Panc1 (cell line): ENCODE data around the gene GPR158. TPM values are rescaled to one million over a fixed set of nuclear protein-coding genes. Genes with fewer than 3 reads are reported as not detected.

Experiments
- ATAC-seq: fragments of 200-7000 bp; cut with Tn5 transposase; 2 replicates; pipeline ENCODE4 v1.9.1; 2020; ENCODE audit warnings: mild to moderate bottlenecking, moderate library complexity
- BruUV-seq: library from RNA; stranded (reverse); fragments of 400-500 nt; replicated peaks from 2 replicates; lab custom pipeline; 2021; lab: Mats Ljungman, UMichigan
- CTCF ChIA-PET: fragments of 300-600 bp; sonication (Branson Sonifier 250); formaldehyde crosslinking; loops from one replicate; lab custom pipeline; 2022; ENCODE audit warnings: antibody characterized with exemption; lab: Charles Lee
- POLR2A ChIA-PET: fragments of 300-600 bp; sonication (Branson Sonifier 250); formaldehyde crosslinking; loops from one replicate; lab custom pipeline; 2022; ENCODE audit warnings: antibody characterized with exemption; lab: Charles Lee
- DNase-seq: peaks from one replicate; pipeline ENCODE4 v3.0.0-alpha.2; 2010; ENCODE audit warnings: low read depth, low spot score
- H3K27ac ChIP-seq: 2 replicates; pipeline ENCODE4 v1.5.1; 2011; ENCODE audit warnings: mild to moderate bottlenecking, low read length, inconsistent platforms
- H3K27me3 ChIP-seq: fragments of 200-500 bp; sonication (Bioruptor generic); 2 replicates; pipeline ENCODE4 v1.6.0; 2014; ENCODE audit warnings: low read length, inconsistent platforms; ENCODE audit not compliant: control insufficient read depth, insufficient read depth
- H3K36me3 ChIP-seq: fragments of 200-500 bp; sonication (Bioruptor generic); 2 replicates; pipeline ENCODE4 v1.5.1; 2014; ENCODE audit warnings: inconsistent platforms, mild to moderate bottlenecking, low read length, moderate library complexity; ENCODE audit not compliant: control insufficient read depth, insufficient read depth
- H3K4me1 ChIP-seq: 2 replicates; pipeline ENCODE4 v1.5.1; 2011; ENCODE audit warnings: inconsistent platforms, mild to moderate bottlenecking, low read length, moderate library complexity; ENCODE audit not compliant: control insufficient read depth, insufficient read depth
- H3K4me3 ChIP-seq, 2 experiments: 2 replicates each; pipeline ENCODE4 v1.5.1; 2011 to 2012; ENCODE audit warnings: low read depth in 2 of 2, low read length in 2 of 2, mild to moderate bottlenecking in 2 of 2, inconsistent platforms in 1 of 2, moderate library complexity in 1 of 2
- H3K9me3 ChIP-seq: fragments of 200-500 bp; sonication (Bioruptor generic); 2 replicates; pipeline ENCODE4 v1.5.1; 2014; ENCODE audit warnings: low read depth, mild to moderate bottlenecking, inconsistent platforms, low read length, moderate library complexity; ENCODE audit not compliant: control insufficient read depth, insufficient read depth
- CTCF ChIP-seq: fragments of 450-650 bp; IDR thresholded peaks from 2 replicates; pipeline ENCODE4 v1.5.1; 2017; ENCODE audit warnings: mild to moderate bottlenecking
- POLR2AphosphoS5 ChIP-seq: IDR thresholded peaks from 2 replicates; pipeline ENCODE4 v1.6.1; 2012; ENCODE audit warnings: mild to moderate bottlenecking, low read depth, low read length, moderate library complexity
- REST ChIP-seq, 2 experiments: IDR thresholded peaks; 2 replicates each; pipeline ENCODE4 v1.6.1; 2011 to 2012; ENCODE audit warnings: low read depth in 2 of 2, control low read depth in 1 of 2, low read length in 1 of 2, mild to moderate bottlenecking in 1 of 2, moderate library complexity in 1 of 2; ENCODE audit not compliant: insufficient read depth in 1 of 2
- SIN3A ChIP-seq: IDR thresholded peaks from 2 replicates; pipeline ENCODE4 v1.6.1; 2012; ENCODE audit warnings: low read depth, mild to moderate bottlenecking, low read length, moderate library complexity, borderline replicate concordance; ENCODE audit not compliant: insufficient read depth
- TCF7L2 ChIP-seq: IDR thresholded peaks from 2 replicates; pipeline ENCODE4 v1.6.1; 2011; ENCODE audit warnings: mild to moderate bottlenecking, low read depth, low read length, inconsistent platforms
- in situ Hi-C: cut with HindIII; loops from 2 replicates; pipeline ENCODE4 v1.10.0; 2016; ENCODE audit warnings: low sequenced_read_pairs, low pct_unique_long_range_greater_than_20kb
- intact Hi-C: fragments of 100-400 bp; cut with micrococcal nuclease; formaldehyde crosslinking; loops from one replicate; pipeline ENCODE4 v1.10.0; 2022; ENCODE audit not compliant: unreplicated experiment
- total RNA-seq: library from RNA; stranded (reverse); gene quantifications from one replicate; pipeline ENCODE4 v1.2.1, GENCODE V29; 2021; ENCODE audit not compliant: unreplicated experiment

Gene GPR158
- total RNA-seq, 1 experiment from 2014 or later: 0.64 TPM

DNA sequence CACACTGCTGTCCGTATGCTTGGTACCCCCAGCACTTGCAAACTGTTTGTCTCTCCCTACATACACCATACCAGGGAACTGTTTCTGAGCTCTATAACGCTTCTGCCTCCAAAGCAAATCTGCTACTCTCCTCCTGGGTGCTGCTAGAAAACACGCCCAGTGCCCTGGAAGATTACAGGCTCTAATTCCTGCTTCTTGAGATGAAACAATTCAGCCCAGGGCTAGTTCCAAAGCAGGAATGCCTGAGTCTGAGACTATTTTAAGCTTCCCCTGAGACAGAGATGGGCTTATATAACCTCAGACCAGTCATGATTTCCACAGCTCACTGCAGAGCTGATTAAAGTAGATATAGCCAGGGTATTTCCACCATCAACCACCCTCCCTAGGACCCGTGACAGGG lies 327.1 kb downstream of the GPR158 start:
- intact Hi-C loops (no loop called here), in situ Hi-C loops (no loop called here)
- no TSS peak for BruUV-seq
- Histone ChIP-seq H3K4me1 (no peaks in the 10 kb centered on the region), H3K4me3 (no peak overlapping the region), H3K9me3 (no peaks in the 10 kb centered on the region), H3K36me3 (no peaks in the 10 kb centered on the region), H3K27me3 (no peaks in the 10 kb centered on the region), H3K27ac (no peak overlapping the region)
- CTCF ChIA-PET: no interaction called here
- no peak for TF ChIP-seq CTCF
- no peak for TF ChIP-seq REST (IDR thresholded peaks at IDR 0.05; ENCODE audit: insufficient read depth in 1 of 2, low read depth in 2 of 2, low read length in 1 of 2)
- no peak for TF ChIP-seq POLR2AphosphoS5
- ATAC-seq (no peak), DNase-seq (no peak)
- POLR2A ChIA-PET: no interaction called here

GRCh38 chr10:25502453-25502852 lies 327.7 kb downstream of the GPR158 start:
- ATAC-seq: no peak
- in situ Hi-C loops (no loop called here), intact Hi-C loops (no loop called here)
- Histone ChIP-seq H3K27me3 (no peaks in the 10 kb centered on the region), H3K4me3 (no peak overlapping the region), H3K36me3 (no peaks in the 10 kb centered on the region), H3K9me3 (no peaks in the 10 kb centered on the region), H3K27ac (no peak overlapping the region), H3K4me1 (no peaks in the 10 kb centered on the region)
- ChIA-PET POLR2A (no interaction called here), CTCF (no interaction called here)
- no TSS peak for BruUV-seq
- TF ChIP-seq REST (IDR thresholded peaks at IDR 0.05; ENCODE audit: insufficient read depth in 1 of 2, low read depth in 2 of 2, low read length in 1 of 2): no peak
- DNase-seq: no peak

DNA sequence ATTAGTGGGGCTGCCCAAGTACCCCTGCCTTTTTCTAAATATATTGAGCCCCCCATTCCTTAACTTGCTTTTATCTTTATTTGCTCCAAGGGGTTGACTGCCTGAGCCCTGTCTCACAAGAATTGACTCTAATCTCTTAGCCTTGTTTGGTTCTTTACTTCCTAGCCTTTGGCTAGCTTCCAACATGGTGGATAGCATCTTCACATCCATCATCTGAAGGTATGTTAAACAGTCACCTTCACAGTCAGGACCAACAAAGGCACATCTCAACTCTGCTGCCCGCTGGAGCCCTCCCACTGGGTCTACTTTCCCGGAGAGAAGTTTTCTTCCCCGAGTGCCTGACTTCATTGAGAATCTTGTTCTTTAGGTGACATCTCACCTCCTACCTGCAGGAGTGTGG lies 329.5 kb downstream of the GPR158 start:
- Histone ChIP-seq H3K27me3 (no peaks in the 10 kb centered on the region), H3K36me3 (no peaks in the 10 kb centered on the region), H3K4me1 (no peaks in the 10 kb centered on the region), H3K4me3 (no peak overlapping the region), H3K27ac (no peak overlapping the region), H3K9me3 (no peaks in the 10 kb centered on the region)
- ChIA-PET POLR2A (no interaction called here), CTCF (no interaction called here)
- no TSS peak for BruUV-seq
- no peak for DNase-seq
- intact Hi-C loops: no loop called here
- in situ Hi-C loops: no loop called here
- TF ChIP-seq REST (IDR thresholded peaks at IDR 0.05; ENCODE audit: insufficient read depth in 1 of 2, low read depth in 2 of 2, low read length in 1 of 2): no peak
- TF ChIP-seq SIN3A: no peak
- no peak for TF ChIP-seq POLR2AphosphoS5
- TF ChIP-seq TCF7L2: no peak
- no peak for TF ChIP-seq CTCF
- no peak for ATAC-seq
